Measurements from ENCODE around the gene CCND1.
A peak's percentile ranks its signal among the peaks of the same experiment; 100 is the strongest.

The CCND1 gene

GRCh38 chr11:69666261-69666660 is 25.3 kb downstream of the CCND1 start:
- no peaks in the 10 kb centered on the region for H3K4me1 ChIP-seq (ENCODE audit: control insufficient read depth, low read depth, low read length)
- H3K4me3 ChIP-seq (ENCODE audit: low read length), result no peak overlapping the region
- peaks cover 16% of the 10 kb centered on the region for H3K36me3 ChIP-seq (ENCODE audit: control insufficient read depth, low read depth, low read length)
- H3K27ac ChIP-seq (ENCODE audit: low read length), result no peak overlapping the region
- no peak overlapping the region for H3K9ac ChIP-seq (ENCODE audit: low read length)
- no peaks in the 10 kb centered on the region for H3K27me3 ChIP-seq (ENCODE audit: control insufficient read depth, insufficient read depth, low read length)
- no peaks in the 10 kb centered on the region for H3K9me3 ChIP-seq (ENCODE audit: control insufficient read depth, low read depth, low read length)

DNA sequence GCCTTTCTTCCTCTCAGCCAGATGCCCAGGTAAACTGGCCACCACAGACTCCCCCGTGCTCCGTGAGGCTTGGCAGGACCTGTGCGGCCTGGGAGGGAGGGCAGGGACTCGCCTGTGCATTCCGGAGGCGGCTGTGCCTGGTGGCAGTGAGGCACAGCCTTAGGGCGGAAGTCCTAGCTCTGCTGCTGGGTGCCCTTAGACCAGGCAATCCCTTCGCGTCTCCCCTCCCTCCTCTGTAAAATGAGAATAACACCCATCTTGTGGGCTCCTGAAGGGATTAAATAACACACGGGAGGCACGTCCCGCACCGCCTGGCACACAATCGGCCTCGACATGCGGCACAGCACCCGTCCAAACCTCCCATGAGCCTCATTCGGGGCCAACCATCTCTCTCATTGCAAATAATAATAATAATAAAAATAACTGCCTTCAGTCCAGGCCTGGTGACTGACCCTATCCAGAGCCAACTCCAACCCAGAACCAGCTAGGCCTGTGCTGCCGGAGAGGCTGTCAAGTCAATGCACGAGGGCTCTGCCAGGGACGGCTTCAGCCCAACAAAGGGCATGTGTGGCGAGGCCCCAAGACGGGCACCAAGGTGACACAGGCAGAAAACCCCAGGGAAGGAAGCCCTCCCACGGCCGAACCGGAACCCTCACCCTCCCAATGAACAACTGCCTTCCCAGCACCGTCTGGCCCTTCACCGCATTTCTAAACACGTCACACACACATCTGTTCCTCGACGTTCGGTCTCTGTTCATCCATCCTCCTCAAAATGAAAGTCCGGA is 26.0 kb downstream of the CCND1 start:
- H3K4me1 ChIP-seq (ENCODE audit: control insufficient read depth, low read depth, low read length), result no peaks in the 10 kb centered on the region
- no peak overlapping the region for H3K27ac ChIP-seq (ENCODE audit: low read length)
- no peaks in the 10 kb centered on the region for H3K9me3 ChIP-seq (ENCODE audit: control insufficient read depth, low read depth, low read length)
- no peak overlapping the region for H3K4me3 ChIP-seq (ENCODE audit: low read length)
- no peak overlapping the region for H3K9ac ChIP-seq (ENCODE audit: low read length)
- no peaks in the 10 kb centered on the region for H3K27me3 ChIP-seq (ENCODE audit: control insufficient read depth, insufficient read depth, low read length)
- peaks cover 23% of the 10 kb centered on the region for H3K36me3 ChIP-seq (ENCODE audit: control insufficient read depth, low read depth, low read length)

GRCh38 chr11:69667619-69668604 is 27.0 kb downstream of the CCND1 start:
- Histone ChIP-seq H3K36me3 (ENCODE audit: control insufficient read depth, low read depth, low read length) (peaks cover 25% of the 10 kb centered on the region), H3K27me3 (ENCODE audit: control insufficient read depth, insufficient read depth, low read length) (no peaks in the 10 kb centered on the region), H3K27ac (ENCODE audit: low read length) (no peak overlapping the region), H3K9me3 (ENCODE audit: control insufficient read depth, low read depth, low read length) (no peaks in the 10 kb centered on the region), H3K9ac (ENCODE audit: low read length) (no peak overlapping the region), H3K4me1 (ENCODE audit: control insufficient read depth, low read depth, low read length) (no peaks in the 10 kb centered on the region), H3K4me3 (ENCODE audit: low read length) (no peak overlapping the region)

- Histone ChIP-seq H3K36me3 (ENCODE audit: control insufficient read depth, low read depth, low read length) (peaks cover 25% of the 10 kb centered on the region), H3K4me1 (ENCODE audit: control insufficient read depth, low read depth, low read length) (no peaks in the 10 kb centered on the region)
These were observed 28.5 kb downstream of the CCND1 start for GRCh38 chr11:69669486-69669885.

GRCh38 chr11:69670158-69670845 is 29.3 kb downstream of the CCND1 start:
- H3K36me3 ChIP-seq (ENCODE audit: control insufficient read depth, low read depth, low read length), result peaks cover 19% of the 10 kb centered on the region
- H3K27ac ChIP-seq (ENCODE audit: low read length), result no peak overlapping the region
- no peak overlapping the region for H3K9ac ChIP-seq (ENCODE audit: low read length)
- H3K9me3 ChIP-seq (ENCODE audit: control insufficient read depth, low read depth, low read length), result no peaks in the 10 kb centered on the region
- H3K27me3 ChIP-seq (ENCODE audit: control insufficient read depth, insufficient read depth, low read length), result no peaks in the 10 kb centered on the region
- H3K4me1 ChIP-seq (ENCODE audit: control insufficient read depth, low read depth, low read length), result no peaks in the 10 kb centered on the region
- H3K4me3 ChIP-seq (ENCODE audit: low read length), result no peak overlapping the region

More at GRCh38 chr11:69669486-69669885, 28.5 kb downstream of the CCND1 start:
- H3K27ac ChIP-seq (ENCODE audit: low read length), result no peak overlapping the region
- no peak overlapping the region for H3K4me3 ChIP-seq (ENCODE audit: low read length)
- H3K9ac ChIP-seq (ENCODE audit: low read length), result no peak overlapping the region
- no peaks in the 10 kb centered on the region for H3K27me3 ChIP-seq (ENCODE audit: control insufficient read depth, insufficient read depth, low read length)
- no peaks in the 10 kb centered on the region for H3K9me3 ChIP-seq (ENCODE audit: control insufficient read depth, low read depth, low read length)

DNA sequence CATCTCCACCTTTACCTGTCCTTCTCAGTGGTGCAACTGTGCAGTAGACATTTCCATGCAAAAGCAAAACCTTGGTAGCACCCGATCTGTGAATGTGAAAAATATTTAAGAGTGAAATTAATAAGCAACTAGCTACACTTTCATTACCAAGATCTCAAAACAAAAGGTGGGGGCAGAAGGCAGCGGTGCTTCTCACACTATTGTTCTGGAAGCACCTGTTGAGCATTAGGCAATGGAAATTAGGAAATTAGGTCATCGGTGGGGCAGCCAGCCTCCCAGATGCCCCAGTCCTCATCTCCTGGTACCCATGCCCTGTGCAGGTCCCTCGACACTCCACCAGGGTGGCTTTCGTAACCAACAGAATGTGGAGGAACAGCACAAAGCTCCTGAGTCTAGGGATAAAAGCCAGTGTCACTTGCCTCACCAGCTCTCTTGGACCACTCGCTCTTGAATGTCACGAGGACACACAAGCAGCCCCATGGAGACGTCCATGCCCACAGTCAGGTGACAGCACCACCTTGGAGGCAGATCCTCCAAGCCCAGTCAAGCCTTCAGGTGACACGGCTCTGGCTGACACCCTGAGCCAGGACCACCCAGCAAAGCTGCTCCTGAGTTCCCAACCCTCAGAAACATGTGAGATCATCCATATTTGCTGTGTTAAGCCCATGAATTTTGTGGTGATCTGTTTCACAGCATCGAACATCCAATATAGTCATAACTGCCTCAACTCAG is 30.9 kb downstream of the CCND1 start:
- peaks cover 16% of the 10 kb centered on the region for H3K36me3 ChIP-seq (ENCODE audit: control insufficient read depth, low read depth, low read length)
- H3K9ac ChIP-seq (ENCODE audit: low read length), result no peak overlapping the region
- H3K27me3 ChIP-seq (ENCODE audit: control insufficient read depth, insufficient read depth, low read length), result no peaks in the 10 kb centered on the region
- H3K4me3 ChIP-seq (ENCODE audit: low read length), result no peak overlapping the region
- no peak overlapping the region for H3K27ac ChIP-seq (ENCODE audit: low read length)
- no peaks in the 10 kb centered on the region for H3K9me3 ChIP-seq (ENCODE audit: control insufficient read depth, low read depth, low read length)
- no peaks in the 10 kb centered on the region for H3K4me1 ChIP-seq (ENCODE audit: control insufficient read depth, low read depth, low read length)

GRCh38 chr11:69674267-69674885 is 33.4 kb downstream of the CCND1 start:
- Histone ChIP-seq H3K36me3 (ENCODE audit: control insufficient read depth, low read depth, low read length) (peaks cover 16% of the 10 kb centered on the region), H3K9ac (ENCODE audit: low read length) (peak overlapping the region; percentile 80), H3K9me3 (ENCODE audit: control insufficient read depth, low read depth, low read length) (no peaks in the 10 kb centered on the region), H3K27ac (ENCODE audit: low read length) (no peak overlapping the region), H3K27me3 (ENCODE audit: control insufficient read depth, insufficient read depth, low read length) (no peaks in the 10 kb centered on the region), H3K4me1 (ENCODE audit: control insufficient read depth, low read depth, low read length) (no peaks in the 10 kb centered on the region), H3K4me3 (ENCODE audit: low read length) (peak overlapping the region; percentile 93)

DNA sequence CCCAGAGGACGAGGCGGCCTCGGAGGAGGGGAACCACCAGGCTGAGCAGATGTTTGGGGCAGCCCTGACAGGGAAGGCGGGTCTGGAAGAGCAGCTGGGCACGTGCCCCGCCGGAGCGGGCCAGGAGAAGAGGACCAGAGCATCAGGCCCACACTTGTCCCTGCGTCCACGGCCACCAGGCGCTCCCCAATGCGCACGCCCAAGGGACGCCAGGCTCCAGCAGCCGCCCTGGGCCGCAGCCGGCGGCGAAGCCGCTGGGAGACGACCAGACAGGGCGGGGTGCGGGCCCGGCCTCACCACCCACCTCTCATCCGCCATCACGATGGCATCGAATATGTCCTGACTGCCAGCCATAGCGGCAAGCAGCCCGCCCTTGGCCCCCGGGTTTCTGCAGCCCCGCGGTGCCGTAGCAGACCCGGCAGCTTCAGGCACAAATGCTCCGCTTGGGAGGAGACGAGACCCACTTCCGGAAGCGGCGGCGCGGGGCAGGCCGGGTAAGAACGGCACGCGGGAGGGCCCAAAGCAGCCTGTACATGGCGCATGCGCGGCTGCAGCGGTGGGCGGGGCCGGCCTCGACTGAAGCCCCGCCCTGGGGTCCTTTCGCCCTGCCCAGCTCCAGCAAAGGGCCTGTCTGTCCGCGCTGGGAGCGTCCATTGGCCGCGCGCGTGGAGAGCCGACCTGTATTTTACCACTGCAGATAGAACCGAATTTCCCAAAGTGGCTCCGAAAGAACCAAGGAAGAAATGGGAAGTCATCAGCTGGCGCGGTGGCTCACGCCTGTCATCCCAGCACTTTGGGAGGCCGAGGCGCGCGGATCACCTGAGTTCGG is 34.1 kb downstream of the CCND1 start, which contains the start of gene LTO1:
TSS of gene LTO1 (minus strand) at position 468 of the 829 bp plus-strand sequence. CDS start at position 354, 114 bp downstream.
- Histone ChIP-seq H3K36me3 (ENCODE audit: control insufficient read depth, low read depth, low read length) (peaks cover 13% of the 10 kb centered on the region), H3K9me3 (ENCODE audit: control insufficient read depth, low read depth, low read length) (no peaks in the 10 kb centered on the region), H3K4me1 (ENCODE audit: control insufficient read depth, low read depth, low read length) (no peaks in the 10 kb centered on the region), H3K4me3 (ENCODE audit: low read length) (peak within 1 kb of the TSS; percentile 93), H3K27ac (ENCODE audit: low read length) (no peak within 1 kb of the TSS), H3K9ac (ENCODE audit: low read length) (peak within 1 kb of the TSS; percentile 80), H3K27me3 (ENCODE audit: control insufficient read depth, insufficient read depth, low read length) (no peaks in the 10 kb centered on the region)

DNA sequence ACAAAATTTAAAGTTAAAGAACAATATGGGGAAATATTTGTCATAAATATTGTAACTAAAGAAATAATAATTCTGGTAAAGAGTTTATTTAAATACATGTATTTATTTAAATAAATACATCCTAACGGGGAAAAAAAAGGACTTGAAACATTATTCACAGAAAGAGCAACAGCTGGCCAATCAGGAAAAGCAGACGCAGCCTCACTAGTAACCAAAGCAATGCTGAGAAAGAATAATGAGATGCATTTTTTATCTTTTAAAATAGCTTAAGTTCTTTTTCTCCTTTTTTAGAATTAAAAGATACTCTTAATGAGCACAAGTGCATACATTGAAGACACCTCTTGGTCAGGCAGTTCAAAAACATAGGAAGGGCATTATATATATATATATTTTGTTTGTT is 36.8 kb downstream of the CCND1 start:
- Histone ChIP-seq H3K4me3 (ENCODE audit: low read length) (no peak overlapping the region), H3K27me3 (ENCODE audit: control insufficient read depth, insufficient read depth, low read length) (no peaks in the 10 kb centered on the region), H3K27ac (ENCODE audit: low read length) (no peak overlapping the region), H3K9ac (ENCODE audit: low read length) (no peak overlapping the region), H3K36me3 (ENCODE audit: control insufficient read depth, low read depth, low read length) (no peaks in the 10 kb centered on the region), H3K9me3 (ENCODE audit: control insufficient read depth, low read depth, low read length) (no peaks in the 10 kb centered on the region), H3K4me1 (ENCODE audit: control insufficient read depth, low read depth, low read length) (no peaks in the 10 kb centered on the region)

GRCh38 chr11:69680688-69681087 is 39.7 kb downstream of the CCND1 start:
- H3K36me3 ChIP-seq (ENCODE audit: control insufficient read depth, low read depth, low read length), result no peaks in the 10 kb centered on the region
- H3K9ac ChIP-seq (ENCODE audit: low read length), result no peak overlapping the region
- peaks cover 9% of the 10 kb centered on the region for H3K27me3 ChIP-seq (ENCODE audit: control insufficient read depth, insufficient read depth, low read length)
- H3K9me3 ChIP-seq (ENCODE audit: control insufficient read depth, low read depth, low read length), result no peaks in the 10 kb centered on the region
- no peak overlapping the region for H3K4me3 ChIP-seq (ENCODE audit: low read length)
- H3K27ac ChIP-seq (ENCODE audit: low read length), result no peak overlapping the region
- H3K4me1 ChIP-seq (ENCODE audit: control insufficient read depth, low read depth, low read length), result no peaks in the 10 kb centered on the region

Data from iPS-18a (cell line).